Measurements from ENCODE around the gene FANCG. TPM values are rescaled to one million over a fixed set of nuclear protein-coding genes. Genes with fewer than 3 reads are reported as not detected.
A peak's percentile ranks its signal among the peaks of the same experiment; 100 is the strongest.

FANCG gene
- total RNA-seq, 1 donor from 2014 or later = 14.1 TPM

DNA sequence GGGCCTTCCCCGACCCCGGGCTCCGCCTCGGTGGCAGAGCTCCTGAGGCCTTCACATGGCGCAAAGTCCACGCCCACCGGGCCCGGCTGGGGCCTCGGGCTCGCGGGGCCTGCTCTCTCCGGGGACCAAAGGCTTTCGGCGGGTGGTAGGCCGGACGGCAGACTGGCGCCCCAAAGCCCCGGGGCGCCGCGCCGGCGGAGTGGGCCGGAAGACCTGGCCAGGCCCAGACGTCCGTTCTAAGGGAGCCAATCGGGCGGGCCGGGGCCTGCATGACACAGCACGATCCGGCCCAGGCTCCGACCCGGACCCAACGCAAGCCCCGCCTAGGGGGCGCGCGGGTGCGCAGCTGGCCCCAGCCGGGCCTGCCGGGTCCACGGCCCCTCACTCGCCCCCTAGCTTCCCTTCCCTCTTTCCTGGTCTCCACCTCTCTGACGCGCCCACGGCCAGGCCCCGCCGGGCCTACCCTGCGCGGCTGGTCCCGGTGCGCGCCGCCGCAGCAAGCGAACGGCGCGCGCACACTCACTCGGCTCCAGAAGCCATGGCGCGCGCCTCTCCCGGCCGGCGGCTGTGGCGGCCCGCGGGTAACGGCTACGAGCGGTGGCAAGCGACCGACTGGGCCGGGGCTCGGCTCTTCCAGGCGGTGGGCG lies 7.8 kb downstream of the FANCG start:
- H3K4me1 Mint-ChIP-seq (ENCODE audit: low read depth, unreplicated experiment) = peaks cover 20% of the 10 kb centered on the region
- H3K36me3 Mint-ChIP-seq (ENCODE audit: low read depth, unreplicated experiment) = peaks cover 25% of the 10 kb centered on the region

DNA sequence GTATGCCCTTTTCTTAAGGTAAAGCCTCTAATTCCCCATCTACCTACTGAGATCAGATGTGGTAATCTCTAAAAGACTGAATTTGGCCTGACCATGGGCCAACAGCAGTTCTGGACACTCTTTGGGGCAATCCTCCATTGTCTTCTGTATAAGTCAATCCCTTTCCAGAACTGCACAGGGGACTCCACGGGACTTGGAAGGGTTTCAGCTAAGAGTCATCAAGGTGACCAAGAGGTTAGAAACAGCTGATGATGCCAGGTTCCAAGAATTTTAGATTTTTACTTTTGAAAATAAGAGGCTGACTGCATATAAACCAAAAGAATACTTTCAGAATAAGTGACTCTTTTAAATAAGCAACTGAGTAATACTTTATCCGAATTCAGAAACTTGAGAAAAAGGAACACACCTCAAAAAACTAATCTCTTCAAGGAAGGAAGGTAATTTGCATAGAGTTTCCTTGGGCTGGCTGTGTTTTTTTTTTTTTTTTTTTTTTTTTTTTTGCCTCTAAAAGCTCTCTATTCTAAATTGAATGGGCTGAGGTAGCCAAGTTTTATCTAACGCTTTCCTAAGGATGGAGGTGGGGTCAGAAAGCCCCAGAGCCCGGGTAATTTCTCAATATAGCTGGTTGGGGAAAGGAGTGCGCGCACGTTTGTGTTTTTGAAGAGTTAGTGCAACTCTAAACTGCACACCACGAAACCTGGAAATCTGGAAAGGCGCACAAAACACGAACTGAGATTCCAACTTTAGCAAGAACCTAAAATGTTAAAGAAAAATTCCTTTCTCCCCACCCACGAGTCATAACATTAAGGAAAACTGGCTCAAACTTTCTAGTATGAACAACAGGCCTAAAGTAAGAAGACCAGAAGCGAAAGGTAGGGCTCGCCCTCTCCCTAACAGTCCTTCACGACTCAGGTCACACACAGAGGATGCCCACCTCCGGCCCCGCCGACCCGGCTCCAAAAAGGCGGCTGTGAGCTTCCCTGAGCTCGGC lies 8.6 kb downstream of the FANCG start:
- Mint-ChIP-seq H3K27me3 (ENCODE audit: low read depth, unreplicated experiment) (no peaks in the 10 kb centered on the region), H3K4me3 (ENCODE audit: unreplicated experiment) (peak overlapping the region; percentile 98), H3K4me1 (ENCODE audit: low read depth, unreplicated experiment) (peaks cover 20% of the 10 kb centered on the region), H3K27ac (ENCODE audit: unreplicated experiment) (peak overlapping the region; percentile 93), H3K9me3 (ENCODE audit: unreplicated experiment) (peaks cover 4% of the 10 kb centered on the region), H3K36me3 (ENCODE audit: low read depth, unreplicated experiment) (peaks cover 30% of the 10 kb centered on the region)
- Histone ChIP-seq H3K9ac (ENCODE audit: low read length) (peak overlapping the region; percentile 99), H3K4me2 (ENCODE audit: low read length) (peak overlapping the region; percentile 87), H3K9me3 (ENCODE audit: insufficient read depth, low read depth, low read length) (no peaks in the 10 kb centered on the region), H3K79me2 (ENCODE audit: insufficient read depth, low read length) (peaks cover 63% of the 10 kb centered on the region), H3K4me1 (ENCODE audit: insufficient read depth, low read length) (peaks cover 31% of the 10 kb centered on the region), H3K36me3 (ENCODE audit: insufficient read depth, low read length) (peaks cover 35% of the 10 kb centered on the region), H3K4me3 (ENCODE audit: insufficient read depth, low read depth, low read length) (peak overlapping the region; percentile 97), H3K27ac (ENCODE audit: low read depth, low read length) (peak overlapping the region; percentile 95), H3K27me3 (ENCODE audit: insufficient read depth, low read length) (no peaks in the 10 kb centered on the region), H4K20me1 (ENCODE audit: insufficient read depth, low read length) (peaks cover 61% of the 10 kb centered on the region), H2AFZ (ENCODE audit: low read depth, low read length) (no peak overlapping the region)
- FAIRE-seq (no peak), DNase-seq (ENCODE audit: low read depth) (peak; percentile 35)
- TF ChIP-seq, protein P1, sequence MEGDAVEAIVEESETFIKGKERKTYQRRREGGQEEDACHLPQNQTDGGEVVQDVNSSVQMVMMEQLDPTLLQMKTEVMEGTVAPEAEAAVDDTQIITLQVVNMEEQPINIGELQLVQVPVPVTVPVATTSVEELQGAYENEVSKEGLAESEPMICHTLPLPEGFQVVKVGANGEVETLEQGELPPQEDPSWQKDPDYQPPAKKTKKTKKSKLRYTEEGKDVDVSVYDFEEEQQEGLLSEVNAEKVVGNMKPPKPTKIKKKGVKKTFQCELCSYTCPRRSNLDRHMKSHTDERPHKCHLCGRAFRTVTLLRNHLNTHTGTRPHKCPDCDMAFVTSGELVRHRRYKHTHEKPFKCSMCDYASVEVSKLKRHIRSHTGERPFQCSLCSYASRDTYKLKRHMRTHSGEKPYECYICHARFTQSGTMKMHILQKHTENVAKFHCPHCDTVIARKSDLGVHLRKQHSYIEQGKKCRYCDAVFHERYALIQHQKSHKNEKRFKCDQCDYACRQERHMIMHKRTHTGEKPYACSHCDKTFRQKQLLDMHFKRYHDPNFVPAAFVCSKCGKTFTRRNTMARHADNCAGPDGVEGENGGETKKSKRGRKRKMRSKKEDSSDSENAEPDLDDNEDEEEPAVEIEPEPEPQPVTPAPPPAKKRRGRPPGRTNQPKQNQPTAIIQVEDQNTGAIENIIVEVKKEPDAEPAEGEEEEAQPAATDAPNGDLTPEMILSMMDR (IDR thresholded peaks at IDR 0.05; ENCODE audit: insufficient read depth, low read depth, low read length) = no peak
- TF ChIP-seq EZH2 (IDR thresholded peaks at IDR 0.05; ENCODE audit: insufficient read depth, low read length) = no peak

More for the DNA sequence above, 7.8 kb downstream of the FANCG start:
- Histone ChIP-seq H3K27ac (ENCODE audit: low read depth, low read length) (peak overlapping the region; percentile 95), H3K27me3 (ENCODE audit: insufficient read depth, low read length) (no peaks in the 10 kb centered on the region), H3K4me3 (ENCODE audit: insufficient read depth, low read depth, low read length) (peak overlapping the region; percentile 97), H3K4me1 (ENCODE audit: insufficient read depth, low read length) (peaks cover 31% of the 10 kb centered on the region), H3K36me3 (ENCODE audit: insufficient read depth, low read length) (peaks cover 29% of the 10 kb centered on the region), H3K79me2 (ENCODE audit: insufficient read depth, low read length) (peaks cover 60% of the 10 kb centered on the region), H3K9me3 (ENCODE audit: insufficient read depth, low read depth, low read length) (no peaks in the 10 kb centered on the region), H2AFZ (ENCODE audit: low read depth, low read length) (peak overlapping the region; percentile 35), H3K4me2 (ENCODE audit: low read length) (peak overlapping the region; percentile 87), H3K9ac (ENCODE audit: low read length) (peak overlapping the region; percentile 99), H4K20me1 (ENCODE audit: insufficient read depth, low read length) (peaks cover 52% of the 10 kb centered on the region)
- DNase-seq (ENCODE audit: low read depth) (peak; percentile 79), FAIRE-seq (no peak)
- Mint-ChIP-seq H3K4me3 (ENCODE audit: unreplicated experiment) (peak overlapping the region; percentile 98), H3K27me3 (ENCODE audit: low read depth, unreplicated experiment) (no peaks in the 10 kb centered on the region), H3K27ac (ENCODE audit: unreplicated experiment) (peak overlapping the region; percentile 93), H3K9me3 (ENCODE audit: unreplicated experiment) (peaks cover 4% of the 10 kb centered on the region)
- TF ChIP-seq, protein P1 (IDR thresholded peaks at IDR 0.05; ENCODE audit: insufficient read depth, low read depth, low read length) = no peak
- TF ChIP-seq EZH2 (IDR thresholded peaks at IDR 0.05; ENCODE audit: insufficient read depth, low read length) = no peak

Data from astrocyte (in vitro differentiated cells and primary cell).